Breast epithelium (tissue), 4 donors: ENCODE measurements around the gene ZNF135. TPM values are rescaled to one million over a fixed set of nuclear protein-coding genes. Genes with fewer than 3 reads are reported as not detected.
A peak's percentile ranks its signal among the peaks of the same experiment; 100 is the strongest.

Experiments
- DNase-seq, 2 donors: peaks; one replicate each; pipeline ENCODE4 v3.0.0-alpha.2; 2019; ENCODE audit warnings: low spot score in 2 of 2
- H3K27ac ChIP-seq, 2 donors: fragments of 200-600 bp; sonication (generic) in 1 of 2; one replicate each; pipeline ENCODE4 v1.5.1; 2016 to 2019; ENCODE audit warnings: mild to moderate bottlenecking in 1 of 2
- H3K27me3 ChIP-seq, 2 donors: fragments of 200-600 bp; sonication (generic) in 1 of 2; one replicate each; pipeline versions ENCODE4 v1.5.1 to v1.6.0; 2017 to 2019; ENCODE audit warnings: control low read depth in 1 of 2, mild to moderate bottlenecking in 1 of 2
- H3K36me3 ChIP-seq: fragments of 200-600 bp; one replicate; pipeline ENCODE4 v1.5.1; 2019
- H3K4me1 ChIP-seq, 2 donors: fragments of 200-600 bp; sonication (generic); one replicate each; pipeline ENCODE4 v1.5.1; 2016 to 2019; ENCODE audit warnings: control low read depth in 1 of 2
- H3K4me3 ChIP-seq, 3 donors: fragments of 200-600 bp; sonication (generic); 1 replicate in 2 of 3; 2 replicates in 1 of 3; pipeline ENCODE4 v1.5.1; 2016 to 2019; ENCODE audit warnings: mild to moderate bottlenecking in 3 of 3, moderate library complexity in 2 of 3
- H3K9me3 ChIP-seq, 2 donors: fragments of 200-600 bp; sonication (generic) in 1 of 2; one replicate each; pipeline ENCODE4 v1.5.1; 2016 to 2019; ENCODE audit warnings: control low read depth in 1 of 2
- POLR2A ChIP-seq: fragments of 450-650 bp; IDR thresholded peaks from one replicate; pipeline ENCODE4 v1.6.1; 2016; ENCODE audit warnings: antibody characterized with exemption, mild to moderate bottlenecking, moderate library complexity
- POLR2AphosphoS5 ChIP-seq, 3 donors: sonication (generic); formaldehyde crosslinking; IDR thresholded peaks; one replicate each; pipeline ENCODE4 v1.6.1; 2017; ENCODE audit warnings: antibody characterized with exemption in 3 of 3
- intact Hi-C: fragments of 100-400 bp; cut with DNase I; formaldehyde crosslinking; loops from one replicate; pipeline ENCODE4 v1.15.1; 2023; ENCODE audit warnings: low total_unique reads
- total RNA-seq, 3 donors: library from RNA; depleted of rRNA; stranded (reverse); fragments of >200 nt; gene quantifications; one replicate each; pipeline ENCODE4 v1.1.0, GENCODE V29; 2016
- TF ChIP-seq, protein P1 (sequence below), 3 donors: fragments of 450-650 bp; IDR thresholded peaks; one replicate each; pipeline ENCODE4 v1.5.1; 2016 to 2017; ENCODE audit warnings: antibody characterized with exemption in 3 of 3, mild to moderate bottlenecking in 3 of 3, moderate library complexity in 3 of 3

Gene ZNF135
- total RNA-seq, 3 donors from 2014 or later, result 7.5 to 16.2 (median 14.4) TPM

DNA sequence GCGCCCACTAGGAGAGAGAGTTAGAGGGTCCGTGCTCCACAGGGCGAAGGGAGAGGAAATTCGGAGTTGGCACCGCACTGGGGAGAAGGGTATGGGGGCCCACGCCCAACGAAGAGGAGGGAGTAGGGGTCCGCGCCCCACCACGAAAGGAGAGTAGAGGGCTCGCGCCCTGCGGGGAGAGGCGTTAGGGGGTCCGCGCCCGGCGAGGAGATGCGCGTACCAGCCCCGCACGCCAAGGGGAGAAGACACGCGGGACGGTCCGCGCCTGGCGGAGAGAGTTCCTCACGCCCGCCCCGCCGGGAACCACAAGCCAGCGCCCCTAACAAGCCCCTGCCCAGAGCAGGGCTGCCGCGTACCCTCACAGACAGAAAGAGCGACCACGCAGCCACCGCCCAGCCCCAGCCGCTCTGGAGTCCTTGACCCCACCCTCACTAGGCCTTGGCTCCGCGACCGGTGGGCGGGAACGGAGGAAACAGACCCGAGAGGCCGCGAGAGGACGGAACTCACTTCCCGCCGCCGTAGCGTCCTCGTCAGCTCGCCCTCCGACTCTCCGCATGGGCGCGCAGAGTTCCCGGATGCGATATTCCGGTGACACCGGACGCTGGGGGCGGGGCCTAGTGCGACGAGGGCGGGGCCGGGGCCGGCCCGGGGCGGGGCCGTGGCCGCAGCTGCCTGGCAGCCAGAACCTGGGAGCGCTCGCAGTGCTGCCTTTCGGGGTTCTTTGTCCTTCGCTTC, 58.9 kb downstream of the ZNF135 start:
- intact Hi-C loops, result no loop called here
- peak overlapping the region in 1 of 3 donors; percentile 49 for H3K4me3 ChIP-seq

DNA sequence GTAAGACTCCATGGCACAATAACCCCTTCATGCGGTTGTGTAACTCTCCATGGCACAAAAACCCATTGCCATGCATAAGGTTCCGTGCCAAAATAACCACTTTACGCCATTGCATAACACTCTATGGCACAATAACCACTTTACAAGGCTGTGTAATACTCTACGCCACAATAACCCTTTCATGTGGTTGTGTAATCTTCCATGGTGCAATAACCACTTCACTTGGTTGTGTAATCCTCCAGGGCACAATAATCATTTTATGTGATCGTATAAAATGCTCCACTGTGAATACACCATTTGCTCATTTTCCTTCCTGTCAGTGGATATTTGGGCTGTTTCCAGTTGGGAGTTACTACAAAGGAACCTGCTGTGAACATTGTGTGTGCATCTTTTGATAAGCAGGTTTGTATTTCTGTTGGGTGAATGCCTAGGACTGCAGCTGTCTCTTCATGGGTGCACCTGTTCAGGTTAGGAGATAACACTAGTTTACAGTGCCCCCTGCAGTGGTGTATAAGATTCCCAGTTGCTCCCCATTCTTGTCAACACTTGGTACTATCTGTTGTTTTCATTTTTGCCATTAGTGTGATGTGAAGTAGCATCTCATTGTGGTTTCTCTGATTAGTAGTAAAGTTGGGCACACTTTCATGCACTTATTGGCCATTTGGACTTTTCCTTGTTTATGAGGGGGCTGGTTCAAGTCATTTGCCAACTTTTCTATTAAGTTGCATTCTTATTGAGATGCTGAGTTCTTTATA, 60.1 kb downstream of the ZNF135 start:
- Histone ChIP-seq H3K27me3 (peaks cover 0 to 6% of the 10 kb centered on the region in 2 donors), H3K36me3 (no peaks in the 10 kb centered on the region), H3K9me3 (peaks cover 82 to 100% of the 10 kb centered on the region in 2 donors), H3K4me3 (peak overlapping the region in 1 of 3 donors; percentile 49), H3K27ac (no peak overlapping the region), H3K4me1 (no peaks in the 10 kb centered on the region)
- intact Hi-C loops, result no loop called here
- no peak for DNase-seq
- TF ChIP-seq POLR2AphosphoS5 (IDR thresholded peaks at IDR 0.05) (no peak), POLR2A (no peak)
- TF ChIP-seq, protein P1, sequence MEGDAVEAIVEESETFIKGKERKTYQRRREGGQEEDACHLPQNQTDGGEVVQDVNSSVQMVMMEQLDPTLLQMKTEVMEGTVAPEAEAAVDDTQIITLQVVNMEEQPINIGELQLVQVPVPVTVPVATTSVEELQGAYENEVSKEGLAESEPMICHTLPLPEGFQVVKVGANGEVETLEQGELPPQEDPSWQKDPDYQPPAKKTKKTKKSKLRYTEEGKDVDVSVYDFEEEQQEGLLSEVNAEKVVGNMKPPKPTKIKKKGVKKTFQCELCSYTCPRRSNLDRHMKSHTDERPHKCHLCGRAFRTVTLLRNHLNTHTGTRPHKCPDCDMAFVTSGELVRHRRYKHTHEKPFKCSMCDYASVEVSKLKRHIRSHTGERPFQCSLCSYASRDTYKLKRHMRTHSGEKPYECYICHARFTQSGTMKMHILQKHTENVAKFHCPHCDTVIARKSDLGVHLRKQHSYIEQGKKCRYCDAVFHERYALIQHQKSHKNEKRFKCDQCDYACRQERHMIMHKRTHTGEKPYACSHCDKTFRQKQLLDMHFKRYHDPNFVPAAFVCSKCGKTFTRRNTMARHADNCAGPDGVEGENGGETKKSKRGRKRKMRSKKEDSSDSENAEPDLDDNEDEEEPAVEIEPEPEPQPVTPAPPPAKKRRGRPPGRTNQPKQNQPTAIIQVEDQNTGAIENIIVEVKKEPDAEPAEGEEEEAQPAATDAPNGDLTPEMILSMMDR (IDR thresholded peaks at IDR 0.05), result no peak

More for the DNA sequence above, 58.9 kb downstream of the ZNF135 start:
- H3K36me3 ChIP-seq, result no peaks in the 10 kb centered on the region
- no peaks in the 10 kb centered on the region for H3K4me1 ChIP-seq
- no peak for DNase-seq
- peaks cover 0 to 6% of the 10 kb centered on the region in 2 donors for H3K27me3 ChIP-seq
- TF ChIP-seq POLR2A (no peak), POLR2AphosphoS5 (IDR thresholded peaks at IDR 0.05) (no peak)
- TF ChIP-seq, protein P1 (IDR thresholded peaks at IDR 0.05), result no peak
- H3K27ac ChIP-seq, result no peak overlapping the region
- peaks cover 82 to 100% of the 10 kb centered on the region in 2 donors for H3K9me3 ChIP-seq

Other genes starting within 250 kb of the ZNF135 start
- 10 to 100 TPM in 2 of 3 donors, 1 to 10 TPM in 1; 4.0 to 71.4 (median 54.9) TPM for gene ZNF552, start 244.4 kb upstream of the ZNF135 start, total RNA-seq
- gene ZNF587B, start 229.0 kb upstream of the ZNF135 start, total RNA-seq, result 10 to 100 TPM; 10.7 to 26.6 (median 25.2) TPM
- gene ZNF587, start 209.4 kb upstream of the ZNF135 start, total RNA-seq, result 10 to 100 TPM; 14.4 to 45.4 (median 35.1) TPM
- 10 to 100 TPM in 2 of 3 donors, 1 to 10 TPM in 1; 4.8 to 26.1 (median 17.0) TPM for gene ZNF814, start 170.2 kb upstream of the ZNF135 start, total RNA-seq
- gene ZNF417, start 142.7 kb upstream of the ZNF135 start, total RNA-seq, result 10 to 100 TPM; 10.1 to 28.7 (median 14.4) TPM
- 1 to 10 TPM; 3.2 to 8.9 (median 5.9) TPM for gene ZNF418, start 123.9 kb upstream of the ZNF135 start, total RNA-seq
- 1 to 10 TPM; 4.6 to 7.5 (median 7.3) TPM for gene ZNF256, start 111.6 kb upstream of the ZNF135 start, total RNA-seq
- gene C19orf18, start 84.7 kb upstream of the ZNF135 start, total RNA-seq, result 1 to 10 TPM in 1 of 3 donors, under 1 TPM in 2; 0.44 to 3.3 (median 0.80) TPM
- 10 to 100 TPM; 12.0 to 46.5 (median 21.6) TPM for gene ZNF606, start 56.5 kb upstream of the ZNF135 start, total RNA-seq
- 1 to 10 TPM in 1 of 3 donors, not detected in 2; 1.3 TPM for gene ZSCAN1, start 25.3 kb upstream of the ZNF135 start, total RNA-seq
- gene ZSCAN18, start 38.9 kb downstream of the ZNF135 start, total RNA-seq, result 10 to 100 TPM; 29.1 to 94.4 (median 66.2) TPM
- 10 to 100 TPM in 2 of 3 donors, 1 to 10 TPM in 1; 6.9 to 20.8 (median 13.8) TPM for gene ZNF329, start 91.5 kb downstream of the ZNF135 start, total RNA-seq
- 10 to 100 TPM; 21.9 to 46.5 (median 39.0) TPM for gene ZNF274, start 123.8 kb downstream of the ZNF135 start, total RNA-seq
- 10 to 100 TPM; 10.1 to 70.2 (median 36.1) TPM for gene ZNF544, start 169.6 kb downstream of the ZNF135 start, total RNA-seq
- 10 to 100 TPM in 1 of 3 donors, 1 to 10 TPM in 2; 4.2 to 10.8 (median 9.2) TPM for gene ZNF8, start 219.7 kb downstream of the ZNF135 start, total RNA-seq
- gene ERVK3-1, start 246.1 kb downstream of the ZNF135 start, total RNA-seq, result 10 to 100 TPM; 44.3 to 72.7 (median 60.0) TPM